GM19043 (cell line): ENCODE data around the gene DYRK1A.
"Not testable (repeated sequence)": the region's sequence is repeated elsewhere in the genome, so short reads cannot be mapped to it uniquely, and the experiment has no call there.

ENCODE experiments used
- ATAC-seq: cut with Tn5 transposase; IDR thresholded peaks from one replicate; pipeline ENCODE4 v1.9.1; 2021; ENCODE audit warnings: low read depth; ENCODE audit not compliant: unreplicated experiment

The DYRK1A gene

GRCh38 chr21:37542512-37542911, 175.9 kb downstream of the DYRK1A start:
- ATAC-seq, result no peak

GRCh38 chr21:37546299-37546908, 179.8 kb downstream of the DYRK1A start:
- ATAC-seq, result no peak

GRCh38 chr21:37546949-37547614, 180.5 kb downstream of the DYRK1A start:
- no peak for ATAC-seq

GRCh38 chr21:37547615-37548200, 181.1 kb downstream of the DYRK1A start:
- ATAC-seq, result no peak

- ATAC-seq, result no peak
Observed at GRCh38 chr21:37548521-37548981, 182.0 kb downstream of the DYRK1A start.

GRCh38 chr21:37549730-37550129, 183.2 kb downstream of the DYRK1A start:
- not testable (repeated sequence) for ATAC-seq

GRCh38 chr21:37550157-37550556, 183.6 kb downstream of the DYRK1A start:
- ATAC-seq, result no peak

- ATAC-seq, result no peak
Observed at GRCh38 chr21:37550618-37551330, 184.2 kb downstream of the DYRK1A start.

- ATAC-seq, result no peak
Observed at GRCh38 chr21:37551331-37551992, 184.9 kb downstream of the DYRK1A start.

GRCh38 chr21:37551993-37552355, 185.4 kb downstream of the DYRK1A start:
- no peak for ATAC-seq

GRCh38 chr21:37552496-37553029, 186.0 kb downstream of the DYRK1A start:
- ATAC-seq, result no peak

GRCh38 chr21:37553078-37553481, 186.5 kb downstream of the DYRK1A start:
- ATAC-seq, result no peak

GRCh38 chr21:37554661-37555379, 188.2 kb downstream of the DYRK1A start:
- ATAC-seq, result no peak

GRCh38 chr21:37555672-37556261, 189.2 kb downstream of the DYRK1A start:
- no peak for ATAC-seq

GRCh38 chr21:37557261-37557950, 190.8 kb downstream of the DYRK1A start:
- peak; percentile 98 for ATAC-seq

- ATAC-seq, result no peak
Observed at GRCh38 chr21:37558676-37559211, 192.2 kb downstream of the DYRK1A start.

- ATAC-seq, result no peak
Observed at GRCh38 chr21:37560385-37560784, 193.8 kb downstream of the DYRK1A start.

GRCh38 chr21:37561506-37561905, 194.9 kb downstream of the DYRK1A start:
- no peak for ATAC-seq
